ENCODE results near the gene RRN3. TPM values are rescaled to one million over a fixed set of nuclear protein-coding genes. Genes with fewer than 3 reads are reported as not detected.
"Not testable (repeated sequence)": the region's sequence is repeated elsewhere in the genome, so short reads cannot be mapped to it uniquely, and the experiment has no call there.

The RRN3 gene
- total RNA-seq, 4 donors from 2014 or later: 13.5 to 33.0 (median 24.0) TPM

- 73 to 90% methylated on average over 2 of the region's 2 CpGs for WGBS, 2 donors (ENCODE audit: low coverage in 1 of 2)
Measured at GRCh38 chr16:15031179-15031578, 62.9 kb downstream of the RRN3 start.

DNA sequence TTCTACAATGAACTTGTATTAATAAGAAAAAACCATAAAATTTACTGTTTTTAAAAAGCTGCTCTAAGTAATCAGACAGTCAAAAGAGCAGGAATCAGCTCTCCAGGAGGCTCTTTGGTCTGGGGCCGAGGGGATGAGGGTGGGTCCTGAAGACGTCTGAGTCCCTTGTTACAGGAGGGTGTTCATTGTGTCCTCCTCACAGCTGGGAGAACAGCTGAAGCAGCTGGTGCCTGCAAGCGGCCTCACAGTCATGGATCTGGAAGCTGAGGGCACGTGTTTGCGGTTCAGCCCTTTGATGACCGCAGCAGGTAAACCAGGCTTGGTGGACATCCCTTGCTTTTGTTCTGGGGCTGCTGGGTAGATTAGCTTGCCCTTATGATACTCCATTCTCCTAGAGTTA is 64.3 kb downstream of the RRN3 start:
- intact Hi-C loops (cut with DNase I; ENCODE audit: low total_unique reads): loop anchor here (2.0 kb wide), 1 partner anchor 25 kb away; no protein-coding TSS in a partner anchor
- Histone ChIP-seq H3K4me1 (peaks cover 0 to 11% (median 1%) of the 10 kb centered on the region in 4 donors), H3K36me3 (peaks cover 0 to 53% (median 23%) of the 10 kb centered on the region in 4 donors), H3K27ac (peak overlapping the region in 1 of 4 donors; percentile 17)
- WGBS, 2 donors (ENCODE audit: low coverage in 1 of 2): 61 to 82% methylated on average over 2 to 6 of the region's 6 CpGs
- H3K9me3 ChIP-seq; H3K4me3 ChIP-seq; H3K27me3 ChIP-seq; in situ Hi-C loops (cut with MboI; ENCODE audit: low pct_ligation_motif_present in 1 of 4, low pct_unique_long_range_greater_than_20kb in 1 of 4, low sequenced_read_pairs in 3 of 4): not testable (repeated sequence)
- DNase-seq: peak; percentile 7

More at GRCh38 chr16:15031179-15031578, 62.9 kb downstream of the RRN3 start:
- Histone ChIP-seq H3K27ac (no peak overlapping the region), H3K27me3 (no peaks in the 10 kb centered on the region), H3K4me3 (no peak overlapping the region), H3K4me1 (no peaks in the 10 kb centered on the region), H3K36me3 (peaks cover 0 to 61% (median 29%) of the 10 kb centered on the region in 4 donors), H3K9me3 (no peaks in the 10 kb centered on the region)
- intact Hi-C loops (cut with DNase I; ENCODE audit: low total_unique reads): loop anchor here (2.0 kb wide), 1 partner anchor 24 kb away; no protein-coding TSS in a partner anchor
- in situ Hi-C loops (cut with MboI; ENCODE audit: low pct_ligation_motif_present in 1 of 4, low pct_unique_long_range_greater_than_20kb in 1 of 4, low sequenced_read_pairs in 3 of 4): no loop called here
- DNase-seq: peak; percentile 13
- TF ChIP-seq POLR2AphosphoS5 (IDR thresholded peaks at IDR 0.05) (no peak), POLR2A (IDR thresholded peaks at IDR 0.05) (no peak), EP300 (IDR thresholded peaks at IDR 0.05; ENCODE audit: low read depth) (no peak)
- TF ChIP-seq, protein P1, sequence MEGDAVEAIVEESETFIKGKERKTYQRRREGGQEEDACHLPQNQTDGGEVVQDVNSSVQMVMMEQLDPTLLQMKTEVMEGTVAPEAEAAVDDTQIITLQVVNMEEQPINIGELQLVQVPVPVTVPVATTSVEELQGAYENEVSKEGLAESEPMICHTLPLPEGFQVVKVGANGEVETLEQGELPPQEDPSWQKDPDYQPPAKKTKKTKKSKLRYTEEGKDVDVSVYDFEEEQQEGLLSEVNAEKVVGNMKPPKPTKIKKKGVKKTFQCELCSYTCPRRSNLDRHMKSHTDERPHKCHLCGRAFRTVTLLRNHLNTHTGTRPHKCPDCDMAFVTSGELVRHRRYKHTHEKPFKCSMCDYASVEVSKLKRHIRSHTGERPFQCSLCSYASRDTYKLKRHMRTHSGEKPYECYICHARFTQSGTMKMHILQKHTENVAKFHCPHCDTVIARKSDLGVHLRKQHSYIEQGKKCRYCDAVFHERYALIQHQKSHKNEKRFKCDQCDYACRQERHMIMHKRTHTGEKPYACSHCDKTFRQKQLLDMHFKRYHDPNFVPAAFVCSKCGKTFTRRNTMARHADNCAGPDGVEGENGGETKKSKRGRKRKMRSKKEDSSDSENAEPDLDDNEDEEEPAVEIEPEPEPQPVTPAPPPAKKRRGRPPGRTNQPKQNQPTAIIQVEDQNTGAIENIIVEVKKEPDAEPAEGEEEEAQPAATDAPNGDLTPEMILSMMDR (IDR thresholded peaks at IDR 0.05): no peak

- DNase-seq: peak; percentile 7
- WGBS, 2 donors (ENCODE audit: low coverage in 1 of 2): 77 to 89% methylated on average over 9 to 27 of the region's 27 CpGs
Measured at GRCh38 chr16:15028801-15029698, 65.0 kb downstream of the RRN3 start.

DNA sequence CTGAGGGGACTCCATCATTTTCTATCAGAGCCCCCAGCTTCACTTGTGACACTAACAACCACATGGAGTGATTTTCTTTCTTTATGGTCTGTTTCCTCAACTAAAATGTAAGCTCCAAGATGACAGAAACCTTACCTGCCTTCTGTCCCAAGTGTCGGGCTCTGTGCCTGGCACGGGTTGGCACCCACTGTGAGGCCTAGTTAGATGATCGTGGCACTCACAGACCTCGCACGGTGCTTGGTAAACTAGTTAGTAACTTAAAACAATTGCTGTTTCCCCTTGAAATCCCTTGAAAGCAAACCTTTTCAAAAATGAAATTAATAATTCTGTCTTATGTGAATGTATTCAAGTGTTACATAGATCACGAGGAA is 65.7 kb downstream of the RRN3 start:
- intact Hi-C loops (cut with DNase I; ENCODE audit: low total_unique reads); H3K9me3 ChIP-seq; H3K27me3 ChIP-seq; H3K4me3 ChIP-seq; in situ Hi-C loops (cut with MboI; ENCODE audit: low pct_ligation_motif_present in 1 of 4, low pct_unique_long_range_greater_than_20kb in 1 of 4, low sequenced_read_pairs in 3 of 4): not testable (repeated sequence)
- Histone ChIP-seq H3K36me3 (peaks cover 0 to 42% (median 21%) of the 10 kb centered on the region in 4 donors), H3K4me1 (peaks cover 0 to 12% (median 1%) of the 10 kb centered on the region in 4 donors), H3K27ac (peak overlapping the region in 1 of 4 donors; percentile 2)
- DNase-seq: peak; percentile 5
- WGBS, 2 donors (ENCODE audit: low coverage in 1 of 2): 91 to 93% methylated on average over 6 of the region's 6 CpGs

More at GRCh38 chr16:15028801-15029698, 65.0 kb downstream of the RRN3 start:
- in situ Hi-C loops (cut with MboI; ENCODE audit: low pct_ligation_motif_present in 1 of 4, low pct_unique_long_range_greater_than_20kb in 1 of 4, low sequenced_read_pairs in 3 of 4); H3K27me3 ChIP-seq; H3K4me3 ChIP-seq; intact Hi-C loops (cut with DNase I; ENCODE audit: low total_unique reads); H3K9me3 ChIP-seq: not testable (repeated sequence)
- Histone ChIP-seq H3K27ac (peak overlapping the region in 2 of 4 donors; percentile 2), H3K36me3 (peaks cover 0 to 46% (median 22%) of the 10 kb centered on the region in 4 donors), H3K4me1 (peaks cover 0 to 12% (median 1%) of the 10 kb centered on the region in 4 donors)

DNA sequence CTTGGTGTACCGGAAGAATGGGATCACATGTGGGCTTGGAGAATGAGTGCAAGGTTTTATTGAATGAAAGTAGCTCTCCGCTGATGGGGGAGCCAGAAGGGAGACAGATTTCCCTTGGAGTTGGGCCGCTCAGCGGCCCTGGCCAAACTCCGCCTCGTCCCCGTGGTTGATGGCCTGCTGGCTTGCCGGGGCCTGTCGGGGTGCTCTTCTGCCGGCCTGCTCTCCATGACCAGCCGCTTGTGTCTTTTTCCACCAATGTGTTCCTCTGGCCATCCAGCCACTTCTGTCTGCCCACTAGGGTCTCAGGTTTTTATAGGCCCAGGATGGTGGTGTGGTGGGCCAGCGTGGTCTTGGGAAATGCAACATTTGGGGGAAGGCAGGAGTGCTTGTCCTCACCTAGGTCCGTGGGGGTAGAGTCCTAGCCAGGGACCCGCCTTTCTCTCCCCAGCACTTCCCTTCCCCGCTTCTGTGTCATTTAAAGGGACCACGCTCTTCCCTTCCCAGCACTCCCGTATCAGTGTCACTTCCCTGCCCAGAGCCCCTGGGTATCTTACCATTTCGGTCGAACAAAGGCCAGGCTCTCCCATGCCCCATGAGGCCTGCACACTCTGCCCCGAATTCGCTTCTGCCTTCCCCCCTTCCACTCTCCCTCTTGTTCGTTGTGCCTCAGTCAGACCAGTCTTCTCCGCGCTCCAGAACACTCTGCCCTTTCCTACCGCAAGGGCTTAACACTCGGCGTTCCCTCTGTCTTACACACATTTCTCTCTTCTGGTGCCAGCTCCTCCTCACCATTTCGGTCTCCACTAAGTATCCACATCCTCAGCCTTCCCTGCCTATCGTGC is 66.3 kb downstream of the RRN3 start:
- DNase-seq: peak; percentile 7
- in situ Hi-C loops (cut with MboI; ENCODE audit: low pct_ligation_motif_present in 1 of 4, low pct_unique_long_range_greater_than_20kb in 1 of 4, low sequenced_read_pairs in 3 of 4); H3K9me3 ChIP-seq; intact Hi-C loops (cut with DNase I; ENCODE audit: low total_unique reads); H3K4me3 ChIP-seq; H3K27me3 ChIP-seq: not testable (repeated sequence)
- H3K36me3 ChIP-seq: peaks cover 0 to 42% (median 21%) of the 10 kb centered on the region in 4 donors
- 84 to 85% methylated on average over 22 to 29 of the region's 29 CpGs for WGBS, 2 donors (ENCODE audit: low coverage in 1 of 2)
- peaks cover 0 to 12% (median 1%) of the 10 kb centered on the region in 4 donors for H3K4me1 ChIP-seq
- peak overlapping the region in 1 of 4 donors; percentile 22 for H3K27ac ChIP-seq

DNA sequence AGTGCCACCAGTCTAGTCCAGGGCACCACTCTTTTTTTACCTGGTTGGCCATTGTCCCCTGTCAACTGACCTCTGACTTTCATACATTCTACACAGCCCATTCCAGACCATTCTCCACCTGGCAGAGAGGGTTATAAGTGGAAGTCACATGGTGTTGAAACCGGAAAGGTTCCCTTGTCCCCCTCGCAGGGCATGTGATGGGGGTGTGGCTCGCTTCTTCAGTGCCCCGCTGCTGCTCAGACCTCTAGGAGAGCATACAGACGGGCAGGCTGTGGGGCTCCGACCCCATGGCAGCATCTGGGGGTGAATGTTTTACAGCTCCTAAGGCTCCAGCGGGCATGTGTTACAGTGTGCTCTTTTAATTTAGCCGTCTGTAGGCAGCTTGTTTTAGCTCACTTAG is 67.0 kb downstream of the RRN3 start:
- H3K4me3 ChIP-seq; H3K27me3 ChIP-seq; H3K9me3 ChIP-seq; H3K27ac ChIP-seq; intact Hi-C loops (cut with DNase I; ENCODE audit: low total_unique reads); in situ Hi-C loops (cut with MboI; ENCODE audit: low pct_ligation_motif_present in 1 of 4, low pct_unique_long_range_greater_than_20kb in 1 of 4, low sequenced_read_pairs in 3 of 4): not testable (repeated sequence)
- H3K36me3 ChIP-seq: peaks cover 0 to 39% (median 19%) of the 10 kb centered on the region in 4 donors
- 87% methylated on average over 4 of the region's 8 CpGs; no CpG with 5 or more reads in 1 of the 2 donors for WGBS, 2 donors (ENCODE audit: low coverage in 1 of 2)
- DNase-seq: peak; percentile 6
- peaks cover 0 to 12% (median 1%) of the 10 kb centered on the region in 4 donors for H3K4me1 ChIP-seq

- in situ Hi-C loops (cut with MboI; ENCODE audit: low pct_ligation_motif_present in 1 of 4, low pct_unique_long_range_greater_than_20kb in 1 of 4, low sequenced_read_pairs in 3 of 4); H3K27me3 ChIP-seq; DNase-seq; H3K4me3 ChIP-seq; intact Hi-C loops (cut with DNase I; ENCODE audit: low total_unique reads); H3K9me3 ChIP-seq: not testable (repeated sequence)
- Histone ChIP-seq H3K27ac (peak overlapping the region; percentile 46 to 74 (median 66)), H3K36me3 (peaks cover 0 to 26% (median 11%) of the 10 kb centered on the region in 4 donors), H3K4me1 (peaks cover 0 to 12% (median 1%) of the 10 kb centered on the region in 4 donors)
- 66 to 80% methylated on average over 13 to 14 of the region's 14 CpGs for WGBS, 2 donors (ENCODE audit: low coverage in 1 of 2)
Measured at GRCh38 chr16:15025234-15025951, 68.7 kb downstream of the RRN3 start.

- Histone ChIP-seq H3K27ac (peak overlapping the region; percentile 46 to 74 (median 66)), H3K4me1 (peaks cover 0 to 12% (median 1%) of the 10 kb centered on the region in 4 donors), H3K36me3 (peaks cover 0 to 26% (median 9%) of the 10 kb centered on the region in 4 donors)
- DNase-seq; H3K4me3 ChIP-seq; H3K27me3 ChIP-seq; in situ Hi-C loops (cut with MboI; ENCODE audit: low pct_ligation_motif_present in 1 of 4, low pct_unique_long_range_greater_than_20kb in 1 of 4, low sequenced_read_pairs in 3 of 4); H3K9me3 ChIP-seq; intact Hi-C loops (cut with DNase I; ENCODE audit: low total_unique reads): not testable (repeated sequence)
- 70 to 85% methylated on average over 1 of the region's 1 CpG for WGBS, 2 donors (ENCODE audit: low coverage in 1 of 2)
Measured at GRCh38 chr16:15024858-15025199, 69.2 kb downstream of the RRN3 start.
